ENCODE measurements around the gene ALK.
"Not testable (repeated sequence)": the region's sequence is repeated elsewhere in the genome, so short reads cannot be mapped to it uniquely, and the experiment has no call there.

ALK gene

GRCh38 chr2:29270701-29271121 lies 650.7 kb downstream of the ALK start:
- H3K36me3 ChIP-seq (ENCODE audit: control insufficient read depth, insufficient read depth, low read length) = no peaks in the 10 kb centered on the region
- H3K9ac ChIP-seq (ENCODE audit: low read length) = no peak overlapping the region
- no peak overlapping the region for H3K4me3 ChIP-seq (ENCODE audit: low read length)
- no peaks in the 10 kb centered on the region for H3K4me1 ChIP-seq (ENCODE audit: control insufficient read depth, insufficient read depth, low read length)
- no peaks in the 10 kb centered on the region for H3K27me3 ChIP-seq (ENCODE audit: control insufficient read depth, insufficient read depth, low read length)
- no peak overlapping the region for H3K27ac ChIP-seq (ENCODE audit: low read depth, low read length)

- Histone ChIP-seq H3K27me3 (ENCODE audit: control insufficient read depth, insufficient read depth, low read length) (no peaks in the 10 kb centered on the region), H3K36me3 (ENCODE audit: control insufficient read depth, insufficient read depth, low read length) (no peaks in the 10 kb centered on the region), H3K4me1 (ENCODE audit: control insufficient read depth, insufficient read depth, low read length) (no peaks in the 10 kb centered on the region), H3K27ac (ENCODE audit: low read depth, low read length) (no peak overlapping the region), H3K9ac (ENCODE audit: low read length) (no peak overlapping the region), H3K4me3 (ENCODE audit: low read length) (no peak overlapping the region)
Measured at GRCh38 chr2:29269765-29270109, 651.6 kb downstream of the ALK start.

GRCh38 chr2:29269095-29269764 lies 652.2 kb downstream of the ALK start:
- Histone ChIP-seq H3K27me3 (ENCODE audit: control insufficient read depth, insufficient read depth, low read length) (no peaks in the 10 kb centered on the region), H3K36me3 (ENCODE audit: control insufficient read depth, insufficient read depth, low read length) (no peaks in the 10 kb centered on the region), H3K27ac (ENCODE audit: low read depth, low read length) (no peak overlapping the region), H3K4me3 (ENCODE audit: low read length) (no peak overlapping the region), H3K4me1 (ENCODE audit: control insufficient read depth, insufficient read depth, low read length) (no peaks in the 10 kb centered on the region), H3K9ac (ENCODE audit: low read length) (no peak overlapping the region)

- no peaks in the 10 kb centered on the region for H3K36me3 ChIP-seq (ENCODE audit: control insufficient read depth, insufficient read depth, low read length)
- no peak overlapping the region for H3K4me3 ChIP-seq (ENCODE audit: low read length)
- no peak overlapping the region for H3K9ac ChIP-seq (ENCODE audit: low read length)
- no peak overlapping the region for H3K27ac ChIP-seq (ENCODE audit: low read depth, low read length)
- no peaks in the 10 kb centered on the region for H3K4me1 ChIP-seq (ENCODE audit: control insufficient read depth, insufficient read depth, low read length)
- H3K27me3 ChIP-seq (ENCODE audit: control insufficient read depth, insufficient read depth, low read length) = no peaks in the 10 kb centered on the region
Measured at GRCh38 chr2:29267720-29268119, 653.7 kb downstream of the ALK start.

GRCh38 chr2:29263886-29264285 lies 657.5 kb downstream of the ALK start:
- no peaks in the 10 kb centered on the region for H3K4me1 ChIP-seq (ENCODE audit: control insufficient read depth, insufficient read depth, low read length)
- no peak overlapping the region for H3K9ac ChIP-seq (ENCODE audit: low read length)
- no peaks in the 10 kb centered on the region for H3K36me3 ChIP-seq (ENCODE audit: control insufficient read depth, insufficient read depth, low read length)
- H3K4me3 ChIP-seq (ENCODE audit: low read length) = no peak overlapping the region
- no peaks in the 10 kb centered on the region for H3K27me3 ChIP-seq (ENCODE audit: control insufficient read depth, insufficient read depth, low read length)
- no peak overlapping the region for H3K27ac ChIP-seq (ENCODE audit: low read depth, low read length)

GRCh38 chr2:29262681-29263260 lies 658.6 kb downstream of the ALK start:
- Histone ChIP-seq H3K27ac (ENCODE audit: low read depth, low read length) (no peak overlapping the region), H3K36me3 (ENCODE audit: control insufficient read depth, insufficient read depth, low read length) (no peaks in the 10 kb centered on the region), H3K9ac (ENCODE audit: low read length) (no peak overlapping the region), H3K4me1 (ENCODE audit: control insufficient read depth, insufficient read depth, low read length) (no peaks in the 10 kb centered on the region), H3K27me3 (ENCODE audit: control insufficient read depth, insufficient read depth, low read length) (no peaks in the 10 kb centered on the region), H3K4me3 (ENCODE audit: low read length) (no peak overlapping the region)

GRCh38 chr2:29261003-29261402 lies 660.4 kb downstream of the ALK start:
- Histone ChIP-seq H3K9ac (ENCODE audit: low read length) (no peak overlapping the region), H3K36me3 (ENCODE audit: control insufficient read depth, insufficient read depth, low read length) (no peaks in the 10 kb centered on the region), H3K27me3 (ENCODE audit: control insufficient read depth, insufficient read depth, low read length) (no peaks in the 10 kb centered on the region), H3K4me3 (ENCODE audit: low read length) (no peak overlapping the region), H3K27ac (ENCODE audit: low read depth, low read length) (no peak overlapping the region), H3K4me1 (ENCODE audit: control insufficient read depth, insufficient read depth, low read length) (no peaks in the 10 kb centered on the region)

GRCh38 chr2:29260142-29260772 lies 661.1 kb downstream of the ALK start:
- H3K36me3 ChIP-seq (ENCODE audit: control insufficient read depth, insufficient read depth, low read length) = no peaks in the 10 kb centered on the region
- H3K4me1 ChIP-seq (ENCODE audit: control insufficient read depth, insufficient read depth, low read length) = no peaks in the 10 kb centered on the region
- H3K27me3 ChIP-seq (ENCODE audit: control insufficient read depth, insufficient read depth, low read length) = no peaks in the 10 kb centered on the region
- H3K4me3 ChIP-seq (ENCODE audit: low read length) = no peak overlapping the region
- no peak overlapping the region for H3K9ac ChIP-seq (ENCODE audit: low read length)
- H3K27ac ChIP-seq (ENCODE audit: low read depth, low read length) = no peak overlapping the region

- H3K4me3 ChIP-seq (ENCODE audit: low read length) = no peak overlapping the region
- no peaks in the 10 kb centered on the region for H3K36me3 ChIP-seq (ENCODE audit: control insufficient read depth, insufficient read depth, low read length)
- no peak overlapping the region for H3K9ac ChIP-seq (ENCODE audit: low read length)
- no peaks in the 10 kb centered on the region for H3K4me1 ChIP-seq (ENCODE audit: control insufficient read depth, insufficient read depth, low read length)
- no peak overlapping the region for H3K27ac ChIP-seq (ENCODE audit: low read depth, low read length)
- H3K27me3 ChIP-seq (ENCODE audit: control insufficient read depth, insufficient read depth, low read length) = no peaks in the 10 kb centered on the region
Measured at GRCh38 chr2:29259221-29259620, 662.2 kb downstream of the ALK start.

- no peaks in the 10 kb centered on the region for H3K27me3 ChIP-seq (ENCODE audit: control insufficient read depth, insufficient read depth, low read length)
- H3K36me3 ChIP-seq (ENCODE audit: control insufficient read depth, insufficient read depth, low read length) = no peaks in the 10 kb centered on the region
- no peak overlapping the region for H3K4me3 ChIP-seq (ENCODE audit: low read length)
- H3K9ac ChIP-seq (ENCODE audit: low read length) = no peak overlapping the region
- no peak overlapping the region for H3K27ac ChIP-seq (ENCODE audit: low read depth, low read length)
- H3K4me1 ChIP-seq (ENCODE audit: control insufficient read depth, insufficient read depth, low read length) = no peaks in the 10 kb centered on the region
Measured at GRCh38 chr2:29255004-29255403, 666.4 kb downstream of the ALK start.

GRCh38 chr2:29253495-29254275 lies 667.7 kb downstream of the ALK start:
- H3K27ac ChIP-seq (ENCODE audit: low read depth, low read length); H3K4me3 ChIP-seq (ENCODE audit: low read length); H3K27me3 ChIP-seq (ENCODE audit: control insufficient read depth, insufficient read depth, low read length); H3K4me1 ChIP-seq (ENCODE audit: control insufficient read depth, insufficient read depth, low read length); H3K9ac ChIP-seq (ENCODE audit: low read length); H3K36me3 ChIP-seq (ENCODE audit: control insufficient read depth, insufficient read depth, low read length): not testable (repeated sequence)

- no peaks in the 10 kb centered on the region for H3K27me3 ChIP-seq (ENCODE audit: control insufficient read depth, insufficient read depth, low read length)
- no peak overlapping the region for H3K4me3 ChIP-seq (ENCODE audit: low read length)
- H3K27ac ChIP-seq (ENCODE audit: low read depth, low read length) = no peak overlapping the region
- H3K36me3 ChIP-seq (ENCODE audit: control insufficient read depth, insufficient read depth, low read length) = no peaks in the 10 kb centered on the region
- no peak overlapping the region for H3K9ac ChIP-seq (ENCODE audit: low read length)
- H3K4me1 ChIP-seq (ENCODE audit: control insufficient read depth, insufficient read depth, low read length) = no peaks in the 10 kb centered on the region
Measured at GRCh38 chr2:29253026-29253425, 668.4 kb downstream of the ALK start.
